ENCODE results near the gene CAVIN2.

The CAVIN2 gene

GRCh38 chr2:191864628-191865374 is 17.9 kb upstream of the CAVIN2 start:
- DNase-seq, result no peak

- no peak for DNase-seq
These were observed 17.1 kb upstream of the CAVIN2 start for GRCh38 chr2:191863988-191864387.

DNA sequence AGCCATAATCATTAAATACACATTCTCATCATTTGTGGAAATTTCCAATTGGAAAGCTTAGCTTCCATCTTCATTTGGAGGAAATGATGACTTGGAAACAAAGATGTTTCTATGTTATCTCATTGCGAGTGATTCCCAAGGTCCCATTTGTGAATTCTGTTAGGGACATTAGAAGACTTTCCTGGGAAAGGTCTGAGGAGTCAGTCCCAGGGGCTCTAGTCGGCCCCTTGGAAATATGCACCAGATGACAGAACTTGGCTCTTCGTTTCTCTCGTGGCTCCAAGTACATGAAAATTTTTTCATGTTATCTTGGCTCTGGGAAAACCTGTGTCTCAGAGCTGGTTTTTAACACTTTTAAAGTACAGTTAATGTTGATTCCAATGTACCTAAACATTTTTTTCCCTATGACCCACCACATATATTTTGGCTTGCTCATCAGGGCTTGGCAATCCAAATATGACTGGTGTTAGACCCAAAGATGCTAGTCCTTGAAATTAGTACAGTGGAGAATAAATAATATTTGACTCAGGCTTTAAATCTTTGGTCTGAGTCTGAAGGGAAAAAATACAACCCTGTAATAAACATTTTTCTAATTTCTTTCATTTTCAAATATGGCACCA is 15.4 kb upstream of the CAVIN2 start:
- DNase-seq, result no peak

DNA sequence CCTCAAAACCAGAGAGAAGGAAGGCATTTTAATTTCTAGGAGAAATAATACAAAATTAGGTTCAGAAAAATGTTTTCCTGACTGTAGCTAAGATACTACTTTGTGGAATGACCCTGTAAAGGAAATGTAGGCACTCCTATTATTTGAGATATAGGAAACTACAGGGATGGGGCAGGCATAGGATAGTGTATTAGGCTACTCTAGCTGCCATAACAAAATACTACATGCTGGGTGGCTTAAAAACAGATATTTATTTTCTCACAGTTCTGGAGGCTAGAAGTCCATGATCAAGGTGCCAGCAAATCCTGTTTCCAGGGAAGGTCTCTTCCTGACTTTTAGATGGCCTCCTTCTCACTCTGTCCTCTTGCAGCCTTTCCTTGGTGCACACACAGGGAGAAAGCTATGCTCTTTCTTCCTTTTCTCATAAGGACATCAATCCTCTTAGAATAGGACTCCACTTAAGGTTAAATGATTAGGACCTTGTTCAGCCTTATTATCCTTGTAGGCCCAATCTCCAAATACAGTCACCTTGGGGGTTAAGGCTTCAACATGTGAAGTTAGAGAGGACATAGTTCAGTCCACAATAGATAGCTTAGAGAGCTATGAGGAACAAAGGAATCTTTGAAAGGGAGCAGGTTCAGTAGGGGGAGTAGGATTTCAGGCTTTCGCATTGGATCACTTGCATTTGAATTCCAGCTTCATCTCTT is 14.0 kb upstream of the CAVIN2 start:
- no peak for DNase-seq

DNA sequence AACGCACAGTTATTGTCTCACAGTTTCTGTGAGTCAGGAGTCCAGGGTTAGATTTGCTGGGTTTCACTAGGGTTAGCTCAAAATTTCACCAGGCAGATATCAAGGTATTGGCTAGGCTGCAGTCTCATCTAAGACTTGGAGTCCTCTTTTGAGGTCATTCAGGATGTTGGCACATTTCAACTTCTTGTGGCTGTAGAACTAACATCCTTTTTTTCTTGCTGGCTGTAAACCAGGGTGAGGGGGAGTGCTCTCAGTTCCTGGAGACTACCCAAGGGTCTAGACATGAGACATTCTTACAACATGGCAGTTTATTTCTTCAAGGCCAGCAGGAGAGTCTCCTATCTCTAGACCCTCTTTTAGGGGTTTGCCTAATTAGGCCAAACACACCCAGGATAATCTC is 12.8 kb upstream of the CAVIN2 start:
- no peak for DNase-seq

DNA sequence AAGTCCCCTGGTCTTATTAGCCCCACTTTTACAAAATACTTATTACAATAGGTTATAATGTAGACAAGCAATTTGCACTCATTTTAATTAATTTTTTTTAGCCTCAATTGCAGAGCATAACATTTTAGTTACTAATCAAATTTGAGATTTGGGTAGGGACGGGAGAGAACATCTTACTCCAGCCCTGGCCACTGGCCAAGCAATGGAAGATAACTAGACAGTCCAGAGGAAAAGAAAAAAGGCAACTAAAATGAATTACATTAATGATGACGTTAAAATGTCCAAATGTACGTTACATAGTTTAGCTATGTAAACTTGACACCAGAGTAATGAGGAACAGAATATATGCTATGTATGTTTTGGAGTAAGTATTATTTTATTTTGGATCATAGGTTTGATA is 11.0 kb upstream of the CAVIN2 start:
- no peak for DNase-seq

GRCh38 chr2:191857259-191857805 is 10.4 kb upstream of the CAVIN2 start:
- no peak for DNase-seq

DNA sequence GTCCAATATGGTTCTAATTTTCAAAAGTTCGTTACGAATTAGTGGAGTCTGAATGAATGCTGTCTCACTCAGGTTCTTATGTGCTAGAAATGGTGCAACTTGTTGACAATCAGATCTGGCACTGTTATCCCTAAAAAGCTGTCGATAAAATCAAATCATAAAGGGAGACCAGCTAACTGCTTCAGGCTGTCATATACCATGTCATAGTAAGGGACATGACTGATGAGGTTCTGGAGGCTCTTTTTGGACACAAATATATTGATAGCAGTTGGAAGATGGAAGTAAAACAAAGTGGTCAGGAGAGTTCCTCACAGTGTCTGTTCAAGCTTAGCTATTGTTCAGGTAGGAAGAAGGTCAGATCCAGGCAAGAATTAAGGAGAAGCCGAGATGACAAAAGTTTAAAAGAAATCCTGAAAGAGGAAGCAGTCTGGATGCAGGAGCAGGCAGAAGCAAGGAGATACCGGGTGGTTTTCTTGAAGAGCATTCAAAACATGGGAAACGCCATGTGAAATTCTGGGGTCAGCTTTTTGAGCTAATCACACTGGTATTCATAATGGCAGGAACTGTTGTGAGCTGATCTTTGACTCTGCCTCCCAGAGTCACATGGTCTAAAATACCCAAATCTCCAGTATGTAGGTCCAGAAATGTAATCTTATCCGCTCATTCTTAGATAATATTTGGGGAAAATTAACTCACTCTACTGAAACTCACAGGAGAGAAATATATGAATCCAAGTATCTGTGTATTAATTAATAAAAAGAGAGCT is 9.4 kb upstream of the CAVIN2 start:
- no peak for DNase-seq

DNA sequence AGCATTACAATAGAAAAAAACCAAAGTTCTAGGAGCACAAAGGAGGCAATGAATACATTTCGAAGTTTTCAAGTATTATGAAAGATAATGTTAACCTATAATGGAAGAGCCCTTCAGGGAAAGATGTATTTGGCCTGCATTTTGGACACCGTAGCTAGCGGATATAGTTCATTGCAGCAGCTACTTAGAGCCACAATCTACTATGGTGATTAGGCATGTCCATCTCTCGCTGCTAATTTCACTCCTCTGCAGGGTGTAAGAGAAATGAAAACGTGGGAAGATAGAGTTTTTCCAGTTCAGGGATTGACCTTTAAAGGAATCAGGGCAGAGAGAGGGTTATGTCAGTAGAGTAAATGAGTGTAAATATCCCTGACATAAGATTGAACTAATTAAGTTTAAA is 8.5 kb upstream of the CAVIN2 start:
- no peak for DNase-seq

DNA sequence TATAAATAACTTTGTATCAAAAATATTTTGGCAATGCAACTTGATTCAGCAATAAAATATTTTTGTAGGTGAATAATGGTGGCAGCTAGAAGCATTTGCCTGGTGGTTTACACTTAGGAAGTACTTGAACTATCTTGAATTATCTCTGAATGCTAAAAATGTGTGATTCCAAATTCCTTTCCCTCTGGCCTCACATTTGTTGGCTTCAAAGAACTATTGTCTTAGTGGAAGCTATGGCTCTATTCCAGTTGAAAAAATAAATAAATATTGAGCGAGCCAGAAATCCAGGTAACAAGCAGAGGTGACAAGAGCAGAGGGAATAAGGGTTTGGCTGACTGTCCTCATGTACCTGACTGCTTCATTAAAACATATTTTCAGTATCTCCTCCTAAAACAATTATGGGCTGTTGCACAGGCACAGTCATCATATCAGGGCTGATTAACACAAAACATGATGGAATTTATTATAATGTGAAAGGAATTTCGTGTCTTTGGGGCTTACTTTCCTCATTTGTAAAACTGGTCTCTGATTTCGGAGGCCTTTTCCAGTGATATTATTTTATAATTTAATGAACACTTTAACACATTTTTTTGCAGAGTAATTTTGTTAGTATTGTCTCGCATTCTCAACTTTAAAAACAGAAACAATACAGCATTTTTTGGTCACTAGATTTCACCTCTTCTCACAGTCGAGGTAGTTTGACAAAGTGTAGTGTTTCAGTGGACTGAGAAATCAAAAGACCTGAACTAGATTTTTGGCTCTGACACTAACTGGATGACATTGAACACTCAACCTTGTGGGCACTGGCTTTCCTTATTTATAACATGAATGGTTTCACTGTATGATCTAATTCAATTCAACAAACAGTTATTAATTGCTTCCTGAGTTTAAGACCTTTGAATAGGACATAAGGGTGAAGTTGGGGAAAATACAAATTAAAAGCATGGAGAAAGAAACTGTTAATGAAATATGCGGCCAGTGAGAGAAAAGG is 7.8 kb upstream of the CAVIN2 start:
- DNase-seq, result no peak

- no peak for DNase-seq
These were observed 7.0 kb upstream of the CAVIN2 start for GRCh38 chr2:191853843-191854242.

DNA sequence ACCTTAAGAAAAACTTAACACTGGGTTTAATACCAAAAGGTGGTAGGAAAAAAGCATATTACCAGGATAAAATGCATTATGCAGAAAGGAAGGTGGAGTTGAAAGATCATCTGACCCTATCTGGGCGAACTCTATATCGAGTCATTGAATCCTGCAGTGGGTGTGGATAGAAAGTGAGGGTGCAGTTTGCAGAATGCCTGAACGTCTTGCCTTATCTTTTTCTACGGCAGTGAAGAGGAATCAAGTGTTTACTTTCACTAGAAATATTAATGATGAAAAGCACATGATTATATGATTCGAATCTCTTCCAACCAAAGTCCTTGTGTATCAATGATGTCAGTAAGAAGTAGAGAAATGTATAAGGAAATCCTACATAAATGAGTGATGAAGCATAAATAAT is 4.3 kb upstream of the CAVIN2 start:
- DNase-seq, result no peak

DNA sequence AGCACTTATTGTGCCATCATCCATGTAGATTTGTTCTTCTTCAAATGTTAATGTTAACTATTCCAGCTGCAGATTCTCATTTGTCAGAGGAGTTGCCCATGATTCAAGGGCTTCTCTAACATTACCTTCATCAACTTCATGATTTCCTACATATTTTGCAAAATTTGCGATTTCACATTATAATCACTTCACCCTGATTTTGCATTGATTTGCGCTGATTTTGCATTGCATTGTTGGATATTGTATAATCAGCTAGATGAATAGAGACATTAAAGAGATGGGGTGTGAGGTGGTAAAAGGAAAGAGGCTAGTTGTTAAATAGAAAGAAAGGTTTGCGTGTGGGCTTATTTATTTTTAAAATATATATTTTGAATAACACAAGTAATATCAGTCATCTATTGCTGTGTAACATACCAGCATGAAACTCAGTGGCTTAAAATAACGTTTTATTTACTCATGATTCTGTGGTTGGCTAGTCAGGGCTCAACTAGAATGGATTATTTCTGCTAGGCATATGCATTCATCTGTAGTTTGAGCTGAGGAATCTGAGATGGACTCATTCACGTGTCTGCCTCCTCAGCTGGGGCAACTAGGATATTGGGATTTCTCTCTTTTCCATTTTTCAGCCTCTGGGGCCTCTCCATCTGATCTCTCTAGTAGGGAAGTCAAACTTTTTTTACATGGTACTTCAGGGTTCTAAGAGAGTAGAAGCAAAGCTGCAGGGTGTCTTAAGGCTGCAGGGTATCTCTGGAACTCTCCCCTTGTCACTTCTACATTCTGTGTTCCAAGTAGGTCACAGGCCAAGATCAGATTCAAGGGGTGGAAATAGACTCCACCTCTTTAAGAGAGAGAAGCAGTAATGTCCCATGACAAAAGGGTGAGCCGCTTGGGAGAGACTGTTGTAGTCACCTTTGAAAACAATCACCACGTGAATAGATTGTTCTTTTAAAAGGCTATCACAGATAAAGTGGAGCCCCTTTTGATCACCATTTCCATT is 2.2 kb upstream of the CAVIN2 start:
- DNase-seq, result no peak

GRCh38 chr2:191847764-191848163 is 876 bp upstream of the CAVIN2 start:
- no peak for DNase-seq

DNA sequence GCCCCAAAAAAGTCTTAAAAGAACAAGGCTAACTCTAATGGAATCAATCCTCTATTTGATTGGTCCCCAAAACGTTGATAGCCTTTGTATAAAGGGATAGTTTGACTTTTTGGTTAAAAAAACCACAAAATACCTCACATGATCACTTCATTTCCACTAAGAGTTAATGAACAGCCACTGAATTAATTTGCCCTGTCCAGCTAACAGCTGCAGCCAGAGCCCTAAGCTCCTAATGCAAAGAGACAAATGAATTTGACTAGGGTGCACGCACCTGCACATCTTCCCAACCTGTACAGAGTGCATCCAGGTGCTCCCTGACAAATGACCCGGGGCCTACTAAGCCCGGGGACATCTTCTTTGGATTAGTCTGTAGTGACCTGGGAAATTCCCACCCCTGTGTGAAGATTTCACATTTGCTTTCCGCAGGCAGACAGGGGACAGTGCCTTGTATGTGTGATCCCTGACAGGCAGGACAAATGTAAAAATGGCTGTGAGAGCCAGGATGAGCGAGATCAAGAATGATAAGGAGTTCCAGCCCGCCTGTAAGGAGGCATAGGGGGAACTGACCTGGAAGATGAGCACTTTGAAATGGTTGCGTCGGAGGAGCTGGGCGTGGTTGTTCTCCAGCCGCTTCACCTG is 893 bp downstream of the CAVIN2 start:
- no peak for DNase-seq

- DNase-seq, result no peak
These were observed 1.6 kb downstream of the CAVIN2 start for GRCh38 chr2:191845248-191845715.

- DNase-seq, result no peak
These were observed 2.2 kb downstream of the CAVIN2 start for GRCh38 chr2:191844706-191845105.

DNA sequence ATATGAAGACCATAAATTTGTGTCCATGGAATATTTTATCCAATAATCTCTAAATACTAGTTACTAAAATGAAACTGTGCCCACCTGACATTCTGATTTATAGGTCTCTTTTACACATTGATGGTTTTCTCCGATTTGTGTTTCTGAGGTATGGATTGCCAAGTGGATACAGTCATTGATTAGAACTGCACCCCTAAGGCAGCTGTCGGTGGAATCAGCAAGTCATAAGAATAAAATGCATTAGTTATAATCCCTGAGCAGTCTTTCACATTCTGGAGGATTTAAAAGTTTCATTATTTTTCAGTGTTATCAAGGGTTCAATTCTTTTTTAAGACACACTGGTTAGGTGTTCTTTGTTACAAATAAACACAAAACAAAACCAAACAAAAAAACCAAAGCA is 6.0 kb downstream of the CAVIN2 start:
- DNase-seq, result no peak

GRCh38 chr2:191839918-191840804 is 6.7 kb downstream of the CAVIN2 start:
- DNase-seq, result no peak
